MM.1S (cell line): ENCODE measurements around the gene NFIX.

ENCODE experiments used
- EZH2phosphoT487 ChIP-seq: fragments of 300-600 bp; sonication (generic); IDR thresholded peaks from 2 replicates; pipeline ENCODE4 v1.6.1; 2018; ENCODE audit warnings: antibody characterized with exemption, low read length
- TF ChIP-seq, protein P1 (sequence below): fragments of 300-600 bp; sonication (generic); IDR thresholded peaks from 2 replicates; pipeline ENCODE4 v1.5.1; 2016; ENCODE audit warnings: antibody characterized with exemption, low read length, mixed read lengths

DNA sequence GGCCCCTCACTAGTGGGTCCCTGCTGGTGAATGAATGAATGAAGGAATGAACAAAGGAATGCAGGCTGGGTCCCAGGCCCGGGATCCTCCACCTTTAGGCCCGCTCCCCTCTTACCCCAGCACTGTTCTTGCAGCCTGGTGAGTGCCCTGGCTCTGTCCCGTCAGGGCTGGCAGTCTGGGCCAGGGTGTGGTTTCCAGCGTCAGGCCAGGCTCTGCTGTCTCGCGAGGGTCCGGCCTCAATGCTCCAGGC is 107.1 kb downstream of the NFIX start:
- TF ChIP-seq, protein P1, sequence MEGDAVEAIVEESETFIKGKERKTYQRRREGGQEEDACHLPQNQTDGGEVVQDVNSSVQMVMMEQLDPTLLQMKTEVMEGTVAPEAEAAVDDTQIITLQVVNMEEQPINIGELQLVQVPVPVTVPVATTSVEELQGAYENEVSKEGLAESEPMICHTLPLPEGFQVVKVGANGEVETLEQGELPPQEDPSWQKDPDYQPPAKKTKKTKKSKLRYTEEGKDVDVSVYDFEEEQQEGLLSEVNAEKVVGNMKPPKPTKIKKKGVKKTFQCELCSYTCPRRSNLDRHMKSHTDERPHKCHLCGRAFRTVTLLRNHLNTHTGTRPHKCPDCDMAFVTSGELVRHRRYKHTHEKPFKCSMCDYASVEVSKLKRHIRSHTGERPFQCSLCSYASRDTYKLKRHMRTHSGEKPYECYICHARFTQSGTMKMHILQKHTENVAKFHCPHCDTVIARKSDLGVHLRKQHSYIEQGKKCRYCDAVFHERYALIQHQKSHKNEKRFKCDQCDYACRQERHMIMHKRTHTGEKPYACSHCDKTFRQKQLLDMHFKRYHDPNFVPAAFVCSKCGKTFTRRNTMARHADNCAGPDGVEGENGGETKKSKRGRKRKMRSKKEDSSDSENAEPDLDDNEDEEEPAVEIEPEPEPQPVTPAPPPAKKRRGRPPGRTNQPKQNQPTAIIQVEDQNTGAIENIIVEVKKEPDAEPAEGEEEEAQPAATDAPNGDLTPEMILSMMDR, result no peak
- TF ChIP-seq EZH2phosphoT487, result no peak
